Measurements from ENCODE around the gene TRPM8. TPM values are rescaled to one million over a fixed set of nuclear protein-coding genes. Genes with fewer than 3 reads are reported as not detected.

The TRPM8 gene
- total and polyA plus RNA-seq, 2 experiments from 2014 or later, result 0.16 to 0.33 TPM

GRCh38 chr2:234061624-234062257 lies 144.6 kb downstream of the TRPM8 start:
- Histone ChIP-seq H3K9me3 (ENCODE audit: low read depth) (no peaks in the 10 kb centered on the region), H3K4me2 (no peak overlapping the region), H4K20me1 (ENCODE audit: insufficient read depth, poor library complexity, severe bottlenecking) (no peaks in the 10 kb centered on the region), H3K4me1 (ENCODE audit: insufficient read depth) (no peaks in the 10 kb centered on the region), H3K27ac (no peak overlapping the region), H2AFZ (no peak overlapping the region), H3K79me2 (no peaks in the 10 kb centered on the region), H3K27me3 (no peaks in the 10 kb centered on the region), H3K9me2 (replicated peaks; ENCODE audit: insufficient read depth) (no peaks in the 10 kb centered on the region), H3K4me3 (no peak overlapping the region), H3K36me3 (replicated peaks; ENCODE audit: insufficient read depth, low read depth) (no peaks in the 10 kb centered on the region)
- no peak for DNase-seq (ENCODE audit: low spot score)
- WGBS (ENCODE audit: low lambda C conversion rate, missing lambda C conversion rate), result 87% methylated on average over 6 of the region's 6 CpGs
- no peak for TF ChIP-seq EZH2phosphoT487 (IDR thresholded peaks at IDR 0.05; ENCODE audit: low read depth, severe bottlenecking, unreplicated experiment)
- no peak for TF ChIP-seq EZH2 (IDR thresholded peaks at IDR 0.05; ENCODE audit: borderline replicate concordance)

GRCh38 chr2:234066587-234066986 lies 149.4 kb downstream of the TRPM8 start:
- H3K27me3 ChIP-seq, result no peaks in the 10 kb centered on the region
- WGBS (ENCODE audit: low lambda C conversion rate, missing lambda C conversion rate), result 83% methylated on average over 2 of the region's 2 CpGs
- H3K4me1 ChIP-seq (ENCODE audit: insufficient read depth), result no peaks in the 10 kb centered on the region
- H3K36me3 ChIP-seq (replicated peaks; ENCODE audit: insufficient read depth, low read depth), result no peaks in the 10 kb centered on the region
- H3K4me2 ChIP-seq, result no peak overlapping the region
- no peak for TF ChIP-seq CTCF (IDR thresholded peaks at IDR 0.05; ENCODE audit: poor library complexity)
- TF ChIP-seq EZH2 (IDR thresholded peaks at IDR 0.05; ENCODE audit: borderline replicate concordance), result no peak
- no peak for TF ChIP-seq EZH2phosphoT487 (IDR thresholded peaks at IDR 0.05; ENCODE audit: low read depth, severe bottlenecking, unreplicated experiment)
- H3K79me2 ChIP-seq, result no peaks in the 10 kb centered on the region
- no peaks in the 10 kb centered on the region for H3K9me3 ChIP-seq (ENCODE audit: low read depth)
- no peak overlapping the region for H2AFZ ChIP-seq
- no peak overlapping the region for H3K27ac ChIP-seq
- DNase-seq (ENCODE audit: low spot score), result no peak
- no peak overlapping the region for H3K4me3 ChIP-seq
- H3K9me2 ChIP-seq (replicated peaks; ENCODE audit: insufficient read depth), result no peaks in the 10 kb centered on the region
- no peaks in the 10 kb centered on the region for H4K20me1 ChIP-seq (ENCODE audit: insufficient read depth, poor library complexity, severe bottlenecking)

Other genes with a start within 250 kb of the TRPM8 start
- gene UGT1A9, start 245.5 kb upstream of the TRPM8 start, total RNA-seq, result 9.6 and 9.8 TPM in 2 replicates
- 2.1 and 12.6 TPM in 2 replicates for gene UGT1A9, start 245.5 kb upstream of the TRPM8 start, polyA plus RNA-seq
- 0.07 TPM in 1 of 2 replicates, not detected in the other for gene UGT1A7, start 235.5 kb upstream of the TRPM8 start, total RNA-seq
- gene UGT1A7, start 235.5 kb upstream of the TRPM8 start, polyA plus RNA-seq, result not detected in 2 replicates
- 3.4 and 3.6 TPM in 2 replicates for gene UGT1A6, start 224.5 kb upstream of the TRPM8 start, total RNA-seq
- 0.64 and 0.77 TPM in 2 replicates for gene UGT1A6, start 224.5 kb upstream of the TRPM8 start, polyA plus RNA-seq
- gene UGT1A5, start 204.5 kb upstream of the TRPM8 start, total RNA-seq, result not detected in 2 replicates
- not detected in 2 replicates for gene UGT1A5, start 204.5 kb upstream of the TRPM8 start, polyA plus RNA-seq
- not detected in 2 replicates for gene UGT1A4, start 198.6 kb upstream of the TRPM8 start, total RNA-seq
- not detected in 2 replicates for gene UGT1A4, start 198.6 kb upstream of the TRPM8 start, polyA plus RNA-seq
- gene UGT1A3, start 188.3 kb upstream of the TRPM8 start, total RNA-seq, result not detected in 2 replicates
- gene UGT1A3, start 188.3 kb upstream of the TRPM8 start, polyA plus RNA-seq, result not detected in 2 replicates
- 0.53 and 0.60 TPM in 2 replicates for gene UGT1A1, start 157.1 kb upstream of the TRPM8 start, total RNA-seq
- 0.51 and 0.91 TPM in 2 replicates for gene UGT1A1, start 157.1 kb upstream of the TRPM8 start, polyA plus RNA-seq
- not detected in 2 replicates for gene MROH2A, start 139.0 kb upstream of the TRPM8 start, total RNA-seq
- not detected in 2 replicates for gene MROH2A, start 139.0 kb upstream of the TRPM8 start, polyA plus RNA-seq
- 5.0 and 5.3 TPM in 2 replicates for gene HJURP, start 62.8 kb upstream of the TRPM8 start, total RNA-seq
- gene HJURP, start 62.8 kb upstream of the TRPM8 start, polyA plus RNA-seq, result 2.7 and 3.6 TPM in 2 replicates
- 75.5 and 78.5 TPM in 2 replicates for gene SPP2, start 133.3 kb downstream of the TRPM8 start, total RNA-seq
- 26.1 and 71.4 TPM in 2 replicates for gene SPP2, start 133.3 kb downstream of the TRPM8 start, polyA plus RNA-seq